MV-4-11 (cell line): ENCODE measurements around the gene NIPAL4.

Experiments used
- DNase-seq: peaks from one replicate; lab custom pipeline; 2025; lab: John Stamatoyannopoulos, UW

The NIPAL4 gene

DNA sequence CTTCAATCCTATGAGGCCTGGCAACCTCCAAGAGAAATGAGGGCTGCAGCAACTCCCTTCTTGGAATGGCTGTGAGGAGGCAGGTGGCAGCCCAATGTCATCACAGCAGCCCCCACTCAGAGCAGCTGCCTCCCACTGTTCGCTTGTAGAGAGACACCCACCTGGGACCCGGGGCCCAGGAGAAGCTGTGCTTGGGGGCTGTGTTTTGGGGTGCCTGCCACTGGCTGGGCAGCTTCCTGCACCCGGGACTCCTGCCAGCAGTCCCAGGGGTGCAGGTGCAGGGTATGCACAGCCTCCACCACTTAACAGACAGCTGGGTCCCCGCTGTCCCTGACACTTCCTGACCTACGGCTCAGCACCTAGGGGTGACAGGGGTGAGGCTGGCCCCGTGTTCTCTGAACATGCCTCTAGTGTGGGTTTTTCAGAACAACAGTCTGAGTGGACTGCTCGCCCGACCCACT is 26.2 kb downstream of the NIPAL4 start:
- no peak for DNase-seq

- no peak for DNase-seq
Measured at GRCh38 chr5:157486861-157487260, 26.8 kb downstream of the NIPAL4 start.

- no peak for DNase-seq
Measured at GRCh38 chr5:157487358-157487757, 27.3 kb downstream of the NIPAL4 start.

DNA sequence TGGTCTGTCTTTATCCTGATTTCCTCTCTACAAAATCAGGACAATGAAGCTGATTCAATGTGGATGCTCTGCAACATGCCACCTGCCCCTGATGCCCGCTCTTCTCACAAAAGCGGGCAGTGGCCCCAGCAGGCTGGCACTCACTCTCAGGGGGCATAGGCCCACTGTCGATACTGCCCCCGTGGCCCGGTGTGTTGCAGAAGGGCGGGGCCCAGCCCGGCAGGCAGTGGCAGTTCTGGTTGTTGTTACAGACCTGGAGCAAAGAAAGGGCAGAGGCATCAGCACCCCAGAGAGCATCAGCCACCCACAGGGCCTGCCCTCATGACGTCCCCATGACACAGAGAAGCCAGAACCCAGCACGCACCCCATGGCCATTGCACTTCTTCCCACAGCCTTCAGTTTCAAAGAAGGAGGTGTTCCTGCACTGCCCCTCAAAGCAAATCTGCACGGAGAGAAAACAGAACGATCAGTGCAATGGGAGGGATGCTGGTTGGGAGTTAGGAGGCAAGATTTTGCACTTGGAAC is 31.5 kb downstream of the NIPAL4 start:
- no peak for DNase-seq

- DNase-seq = no peak
Measured at GRCh38 chr5:157492886-157493285, 32.9 kb downstream of the NIPAL4 start.

GRCh38 chr5:157494178-157494832 is 34.3 kb downstream of the NIPAL4 start:
- DNase-seq = no peak

DNA sequence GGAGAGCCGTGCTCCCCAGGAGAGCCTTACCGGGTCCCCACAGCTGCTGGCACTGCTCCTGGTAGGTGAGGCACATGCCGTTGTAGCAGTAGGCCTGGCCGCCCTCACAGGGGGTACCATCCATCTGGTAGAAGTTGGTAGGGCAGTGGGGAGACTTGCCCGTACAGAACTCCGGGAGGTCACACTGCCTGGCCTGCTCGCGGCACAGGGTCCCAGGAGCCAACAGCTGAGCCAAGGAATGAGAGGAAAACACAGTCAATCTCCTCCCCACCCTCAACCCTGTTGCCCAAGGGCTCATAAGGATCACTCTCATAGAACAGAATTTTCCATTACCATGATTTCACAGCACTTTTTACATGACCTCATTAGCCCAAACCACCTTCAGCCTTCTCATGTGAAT is 36.9 kb downstream of the NIPAL4 start:
- DNase-seq = no peak

- DNase-seq = no peak
Measured at GRCh38 chr5:157497875-157498611, 38.0 kb downstream of the NIPAL4 start.

DNA sequence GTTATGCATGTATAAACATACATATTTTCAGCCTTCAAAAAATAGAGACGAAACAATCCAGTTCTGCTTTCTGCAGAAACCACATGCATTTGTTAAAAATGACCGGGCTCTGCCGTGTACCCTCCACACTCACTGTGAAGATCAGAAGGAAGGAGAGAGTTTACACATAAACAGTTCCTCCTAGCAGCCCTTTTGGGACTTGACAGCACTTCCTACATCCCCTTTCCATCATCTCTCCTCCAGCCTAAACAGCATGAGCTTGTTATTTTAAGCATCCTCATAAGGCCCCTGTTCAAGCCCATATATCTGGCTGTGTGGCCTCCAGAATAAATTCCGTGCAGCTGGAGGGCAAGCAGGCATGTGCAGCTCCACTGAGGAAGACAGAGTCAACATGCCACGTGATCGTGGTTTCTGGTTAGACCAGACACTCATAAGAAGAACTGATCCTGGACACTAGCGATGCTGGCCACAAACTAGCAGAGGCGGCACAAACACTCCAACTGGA is 42.2 kb downstream of the NIPAL4 start:
- peak; percentile 96 for DNase-seq

GRCh38 chr5:157504053-157504452 is 44.0 kb downstream of the NIPAL4 start:
- DNase-seq = no peak

DNA sequence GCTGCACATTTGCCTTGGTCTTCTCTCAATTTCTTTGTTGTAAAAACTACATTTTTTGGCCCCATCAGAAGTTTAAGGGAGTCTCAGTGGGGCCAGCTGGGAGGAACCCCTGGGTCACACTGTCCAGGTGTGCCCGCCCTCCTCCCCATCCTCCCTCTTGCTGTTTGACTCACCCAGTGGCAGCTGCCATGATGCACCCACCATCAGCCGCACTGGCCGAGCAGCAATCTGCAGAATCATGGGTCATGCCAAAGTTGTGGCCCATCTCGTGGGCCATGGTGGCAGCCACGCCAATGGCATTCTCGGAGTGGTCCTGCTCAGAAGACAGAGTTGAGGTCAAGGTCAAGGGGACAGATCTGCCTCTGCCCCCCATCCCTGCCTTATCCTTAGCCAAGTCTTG is 45.5 kb downstream of the NIPAL4 start:
- DNase-seq = no peak

- no peak for DNase-seq
Measured at GRCh38 chr5:157506066-157506590, 46.1 kb downstream of the NIPAL4 start.

DNA sequence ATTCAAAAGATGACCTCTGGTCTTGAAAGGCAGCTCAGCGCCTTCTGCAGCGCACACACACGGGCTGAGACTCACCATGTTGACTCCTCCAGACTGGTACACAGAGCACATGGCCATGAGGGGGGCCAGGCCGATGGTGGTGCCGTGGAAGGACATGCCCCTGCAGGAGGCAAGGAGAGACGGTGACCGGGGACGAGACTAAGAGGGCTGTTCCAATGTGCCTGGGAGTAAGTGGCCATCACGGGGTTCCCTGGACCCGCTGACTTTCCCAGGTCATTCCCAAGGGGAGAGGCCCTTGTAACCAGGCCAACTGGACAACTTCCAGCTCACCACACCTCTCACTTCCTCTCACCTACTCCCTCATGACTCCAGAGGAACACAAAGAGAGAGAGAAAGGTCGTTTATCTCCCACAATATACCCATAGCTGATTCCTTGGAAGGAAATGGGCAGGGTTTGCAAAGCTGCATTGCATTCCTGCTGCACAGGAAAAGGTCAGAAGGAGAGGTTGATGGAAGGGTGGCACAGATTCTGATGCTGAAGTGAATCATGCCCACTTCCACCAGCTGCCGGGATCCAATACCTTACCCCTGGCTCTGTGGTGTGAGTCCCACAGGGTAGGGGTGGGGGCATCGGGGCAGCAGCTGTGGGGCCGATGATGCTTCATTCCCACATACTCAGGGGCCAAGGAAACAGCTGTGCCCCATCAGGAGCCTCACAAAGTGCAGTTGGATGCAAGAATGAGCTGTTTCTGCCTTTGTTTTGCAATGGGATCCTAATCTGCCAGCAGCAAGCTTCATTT is 47.2 kb downstream of the NIPAL4 start:
- DNase-seq = no peak

DNA sequence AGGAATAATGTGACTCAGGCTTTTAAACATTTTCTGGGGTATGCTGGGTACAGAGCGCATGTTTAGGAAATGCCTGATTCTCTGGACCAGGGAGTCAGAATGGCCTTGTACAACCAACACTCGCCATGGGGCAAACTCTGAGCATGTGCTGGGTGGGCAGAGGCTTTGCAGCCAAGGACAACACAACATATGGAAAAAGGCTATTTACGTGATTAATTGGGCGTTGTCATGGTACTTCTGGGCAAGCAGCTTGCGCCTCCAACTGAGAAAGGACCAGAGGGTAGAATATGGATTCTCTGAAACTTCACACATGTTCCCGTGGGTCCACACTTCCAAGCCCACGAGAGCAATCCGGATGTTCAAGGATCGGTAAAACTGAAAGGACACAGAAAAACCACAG is 49.1 kb downstream of the NIPAL4 start:
- no peak for DNase-seq

DNA sequence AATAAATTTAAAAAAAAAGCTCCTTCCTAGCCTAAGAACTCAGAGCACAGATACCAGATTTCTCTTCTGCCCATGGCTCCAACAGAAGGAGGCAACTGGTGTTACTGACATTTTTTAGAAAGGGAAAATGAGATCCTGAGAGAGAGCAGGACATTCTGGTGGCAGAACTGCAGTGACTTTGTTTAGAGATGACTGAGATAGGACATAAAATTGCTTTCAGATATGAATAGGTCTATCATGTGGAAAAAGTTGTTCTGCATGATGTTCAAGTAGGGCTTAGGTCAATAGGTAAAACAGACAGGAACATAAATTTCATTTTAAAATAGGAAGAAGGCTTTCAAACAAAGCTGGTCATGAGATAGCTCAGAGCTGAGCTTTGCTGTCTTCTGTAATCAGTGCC is 49.6 kb downstream of the NIPAL4 start:
- DNase-seq = no peak

DNA sequence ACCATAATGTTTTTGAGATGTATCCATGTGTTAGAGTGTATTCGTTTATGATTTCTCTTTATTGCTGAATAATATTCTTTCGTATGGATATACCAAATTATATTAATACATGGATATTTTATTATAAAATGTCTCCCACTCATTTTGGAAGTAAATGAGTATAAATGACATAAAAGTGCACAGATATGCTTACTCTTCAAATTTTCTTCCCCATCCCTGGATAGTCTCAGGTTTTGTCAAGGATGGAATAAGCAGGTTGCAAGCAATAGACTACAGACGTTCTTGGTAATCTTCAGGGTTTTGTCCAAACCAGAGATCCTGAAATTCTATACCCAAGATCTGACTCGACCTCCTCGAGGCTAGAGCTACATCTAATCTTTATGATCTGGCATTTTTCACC is 50.7 kb downstream of the NIPAL4 start:
- no peak for DNase-seq

DNA sequence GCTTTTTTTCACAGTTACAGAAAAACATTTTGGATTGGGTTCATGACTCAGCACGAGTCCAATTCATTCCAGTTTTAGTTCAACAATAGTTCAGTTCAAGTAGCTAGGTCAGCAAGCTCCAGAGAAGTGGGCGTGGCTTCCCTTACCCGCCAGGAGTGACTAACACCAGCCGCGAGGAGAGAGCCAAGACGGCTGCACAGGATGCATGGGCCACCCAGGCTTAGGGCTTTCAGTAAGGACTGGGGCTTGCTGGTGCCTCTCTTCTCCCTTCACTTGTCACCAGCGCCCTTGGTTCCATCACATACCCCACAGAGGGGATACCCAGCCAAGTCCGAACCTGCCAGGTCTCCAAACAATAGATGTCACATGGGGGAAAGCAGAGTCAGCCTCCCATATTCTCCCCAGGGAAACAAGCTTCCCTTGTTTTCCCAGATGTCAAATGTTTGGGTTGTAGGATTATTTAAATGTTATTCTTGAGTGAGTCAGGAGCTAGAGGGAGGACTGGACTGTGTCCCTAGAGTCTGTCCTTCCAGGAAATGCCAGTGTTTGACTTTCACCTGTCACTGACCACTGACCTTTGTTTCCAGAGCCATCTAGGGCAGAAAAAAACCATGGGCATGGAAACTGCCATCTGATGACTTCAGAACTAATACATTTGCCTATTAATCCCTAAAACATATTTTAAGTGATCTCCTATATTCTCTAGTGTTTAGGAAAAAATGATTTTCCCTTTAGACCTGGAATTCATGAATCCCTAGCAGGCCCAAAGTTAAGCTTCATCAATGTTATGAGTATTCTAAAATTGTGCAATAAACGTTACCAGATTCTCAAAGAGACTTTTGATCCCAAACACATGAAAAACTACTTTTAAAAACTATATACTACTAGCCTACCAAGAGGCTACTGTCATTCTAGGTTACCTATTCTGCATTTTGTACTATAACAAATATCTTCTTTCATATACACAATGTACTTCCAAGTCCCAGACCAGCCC is 51.9 kb downstream of the NIPAL4 start:
- peak; percentile 86 for DNase-seq

DNA sequence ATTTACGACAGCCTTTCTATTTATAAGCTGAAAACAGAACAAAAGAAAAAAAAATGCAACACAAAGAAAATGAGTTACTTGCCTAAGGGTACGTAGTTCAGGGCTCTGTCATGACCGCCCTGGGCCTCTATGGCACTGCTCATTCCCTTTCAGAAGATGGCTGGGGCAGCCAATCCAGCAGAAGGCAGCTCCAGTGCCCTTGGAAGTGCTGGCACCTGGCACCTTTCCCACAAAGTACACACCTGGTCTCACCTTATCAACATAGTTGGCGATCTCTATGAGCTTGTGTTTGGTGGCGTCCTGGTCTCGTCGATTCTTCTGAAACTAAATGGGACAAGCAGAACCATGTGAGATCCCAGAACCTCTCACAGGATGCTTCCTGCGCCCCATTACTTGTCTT is 53.2 kb downstream of the NIPAL4 start:
- no peak for DNase-seq

DNA sequence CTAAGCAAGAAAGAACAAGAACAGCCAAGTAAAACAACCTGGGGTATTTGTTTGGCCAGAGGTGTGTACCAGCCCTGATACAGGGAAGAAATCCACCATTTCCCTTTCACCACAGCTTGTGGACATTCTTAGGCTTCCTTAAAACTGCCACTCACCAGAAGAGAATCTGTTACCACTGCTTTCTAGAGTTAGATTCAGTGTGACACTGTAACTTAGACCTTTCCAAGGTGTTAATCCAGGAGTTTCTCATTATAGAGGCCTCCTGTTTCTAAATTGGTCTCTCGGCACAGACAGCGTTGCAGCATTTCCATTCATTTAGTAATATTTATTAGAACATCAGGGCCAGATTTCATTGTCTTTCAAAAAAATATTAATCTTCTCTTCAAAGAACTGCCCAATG is 55.0 kb downstream of the NIPAL4 start:
- DNase-seq = no peak

DNA sequence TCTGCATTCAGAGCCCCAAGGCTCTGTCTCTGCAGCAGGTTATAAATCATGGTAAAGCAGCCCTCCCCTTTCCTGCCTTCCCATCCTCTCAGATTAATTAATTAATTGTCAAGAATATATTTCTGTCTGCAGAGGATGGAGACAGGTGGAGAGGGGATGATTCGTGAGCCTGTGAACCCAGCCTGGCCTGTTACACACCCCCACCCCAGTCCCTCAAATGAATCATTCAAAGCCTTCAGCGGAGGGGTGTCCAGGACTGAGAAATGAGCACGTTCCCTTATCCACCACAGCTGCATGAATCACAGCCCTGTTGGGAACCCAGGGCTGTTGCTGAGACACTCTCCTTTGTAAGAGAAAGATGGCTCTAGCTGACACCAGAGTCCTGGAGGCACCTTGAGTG is 56.0 kb downstream of the NIPAL4 start:
- no peak for DNase-seq
